Endothelial cell of umbilical vein (primary cell): Measurements from ENCODE around the gene OR7C2. TPM values are rescaled to one million over a fixed set of nuclear protein-coding genes. Genes with fewer than 3 reads are reported as not detected.

Experiments
- BruUV-seq: library from RNA; stranded (reverse); fragments of 400-500 nt; replicated peaks from 2 replicates; lab custom pipeline; 2021; lab: Mats Ljungman, UMichigan
- CTCF ChIA-PET: fragments of 300-600, 350-600 bp; sonication (Branson Sonifier 250); formaldehyde crosslinking; loops from one replicate; lab custom pipeline; 2021; ENCODE audit warnings: antibody characterized with exemption, inconsistent platforms; lab: Charles Lee
- POLR2A ChIA-PET: fragments of 300-600, 350-600 bp; sonication (Branson Sonifier 250); formaldehyde crosslinking; loops from one replicate; lab custom pipeline; 2021; ENCODE audit warnings: antibody characterized with exemption, inconsistent platforms; lab: Charles Lee
- DNase-seq: peaks from one replicate; pipeline ENCODE4 v3.0.0-alpha.2; 2011; ENCODE audit warnings: low read depth, low spot score
- FAIRE-seq: peaks from 2 replicates; lab custom pipeline; 2011; peaks lifted over from hg19 to GRCh38; lab: Jason Lieb, UNC
- H2AFZ ChIP-seq: 2 replicates; pipeline ENCODE4 v1.6.0; 2012; ENCODE audit warnings: low read depth, low read length, control low read depth, inconsistent platforms
- H3K27ac ChIP-seq: 2 replicates; pipeline ENCODE4 v1.5.1; 2011; ENCODE audit warnings: low read depth, mild to moderate bottlenecking, control low read depth, low read length, moderate library complexity; ENCODE audit not compliant: insufficient read depth
- H3K27me3 ChIP-seq, 2 experiments: 2 replicates each; pipeline versions ENCODE4 v1.6.0 to v1.6.1; 2011; ENCODE audit warnings: low read length in 2 of 2, mixed read lengths in 1 of 2; ENCODE audit not compliant: control insufficient read depth in 2 of 2, insufficient read depth in 2 of 2
- H3K36me3 ChIP-seq, 2 experiments: 2 replicates in 1 of 2; 3 replicates in 1 of 2; pipeline ENCODE4 v1.5.1; 2011; ENCODE audit warnings: low read length in 2 of 2, mild to moderate bottlenecking in 1 of 2, moderate library complexity in 1 of 2; ENCODE audit not compliant: control insufficient read depth in 2 of 2, insufficient read depth in 2 of 2; ENCODE audit errors: extremely low read depth in 1 of 2
- H3K4me1 ChIP-seq: 3 replicates; pipeline ENCODE4 v1.5.1; 2011; ENCODE audit warnings: mild to moderate bottlenecking, low read length; ENCODE audit not compliant: control insufficient read depth, insufficient read depth; ENCODE audit errors: extremely low read depth
- H3K4me2 ChIP-seq: 2 replicates; pipeline ENCODE4 v1.6.1; 2011; ENCODE audit warnings: low read length, control low read depth, mixed read lengths; ENCODE audit not compliant: insufficient read depth
- H3K4me3 ChIP-seq, 3 experiments: fragments of 200-600 bp in 1 of 3; sonication (generic), shearing (Covaris generic) in 1 of 3; replicated peaks in 1 of 3; 2 replicates each; pipeline ENCODE4 v1.5.1; 2011 to 2016; ENCODE audit warnings: control low read depth in 3 of 3, low read length in 3 of 3, mild to moderate bottlenecking in 2 of 3, inconsistent platforms in 1 of 3, low read depth in 1 of 3, moderate library complexity in 1 of 3; ENCODE audit not compliant: insufficient read depth in 1 of 3
- H3K79me2 ChIP-seq: 2 replicates; pipeline ENCODE4 v1.6.0; 2012; ENCODE audit warnings: low read length, inconsistent platforms; ENCODE audit not compliant: control insufficient read depth, insufficient read depth
- H3K9ac ChIP-seq: replicated peaks from 2 replicates; pipeline ENCODE3; 2011; ENCODE audit warnings: low read length, control low read depth; ENCODE audit not compliant: insufficient read depth; ENCODE audit errors: extremely low read depth
- H3K9me1 ChIP-seq: replicated peaks from 3 replicates; pipeline ENCODE4 v1.6.0; 2011; ENCODE audit warnings: mild to moderate bottlenecking, low read length; ENCODE audit not compliant: control insufficient read depth, insufficient read depth; ENCODE audit errors: extremely low read depth
- H3K9me3 ChIP-seq: replicated peaks from 2 replicates; pipeline ENCODE4 v1.5.1; 2012; ENCODE audit warnings: low read length, inconsistent platforms; ENCODE audit not compliant: control insufficient read depth, insufficient read depth
- H4K20me1 ChIP-seq: replicated peaks from 2 replicates; pipeline ENCODE3; 2011; ENCODE audit warnings: mild to moderate bottlenecking, low read length; ENCODE audit not compliant: control insufficient read depth, insufficient read depth; ENCODE audit errors: extremely low read depth
- CTCF ChIP-seq, 2 donors: IDR thresholded peaks; 1 replicate in 1 of 2; 2 replicates in 1 of 2; pipeline ENCODE4 v1.5.1; 2011; ENCODE audit warnings: low read length in 2 of 2, mild to moderate bottlenecking in 2 of 2, moderate library complexity in 2 of 2, control low read depth in 1 of 2, inconsistent platforms in 1 of 2, low read depth in 1 of 2; ENCODE audit not compliant: insufficient read depth in 1 of 2; ENCODE audit errors: extremely low read depth in 1 of 2
- EZH2 ChIP-seq: IDR thresholded peaks from 2 replicates; pipeline ENCODE4 v1.6.1; 2012; ENCODE audit warnings: borderline replicate concordance, low read depth, mild to moderate bottlenecking, moderate library complexity, low read length, inconsistent platforms; ENCODE audit not compliant: severe bottlenecking
- FOS ChIP-seq: IDR thresholded peaks from 2 replicates; pipeline ENCODE4 v1.6.1; 2011; ENCODE audit warnings: mild to moderate bottlenecking, low read length, moderate library complexity, borderline replicate concordance; ENCODE audit not compliant: insufficient read depth
- GATA2 ChIP-seq: IDR thresholded peaks from 2 replicates; pipeline ENCODE4 v1.7.0; 2011; ENCODE audit warnings: low read depth, mild to moderate bottlenecking, moderate library complexity, mixed read lengths, low read length; ENCODE audit not compliant: insufficient read length, insufficient read depth
- JUN ChIP-seq: IDR thresholded peaks from 2 replicates; pipeline ENCODE4 v1.6.1; 2011; ENCODE audit warnings: borderline replicate concordance, low read depth; ENCODE audit not compliant: insufficient read length, insufficient read depth
- MAX ChIP-seq: IDR thresholded peaks from 2 replicates; pipeline ENCODE4 v1.6.1; 2011; ENCODE audit not compliant: insufficient read depth, insufficient read length
- MYC ChIP-seq: IDR thresholded peaks from one replicate; pipeline ENCODE4 v1.6.1; 2011; ENCODE audit warnings: mild to moderate bottlenecking, low read depth, low read length
- POLR2A ChIP-seq: IDR thresholded peaks from 2 replicates; pipeline ENCODE4 v1.6.1; 2012; ENCODE audit warnings: low read depth, mild to moderate bottlenecking, control low read depth, low read length
- POLR2AphosphoS5 ChIP-seq: IDR thresholded peaks from 2 replicates; pipeline ENCODE4 v1.6.1; 2012; ENCODE audit warnings: low read depth, mild to moderate bottlenecking, control low read depth, low read length, moderate library complexity; ENCODE audit not compliant: insufficient read depth
- dilution Hi-C: fragments of 300-500 bp; cut with MboI; formaldehyde crosslinking; loops from one replicate; pipeline ENCODE4 v1.15.0; 2019; ENCODE audit warnings: low sequenced_read_pairs; ENCODE audit not compliant: extremely low pct_ligation_motif_present
- intact Hi-C: fragments of 100-400 bp; cut with micrococcal nuclease; formaldehyde crosslinking; loops from one replicate; pipeline ENCODE4 v1.10.0; 2022
- polyA plus RNA-seq, 4 experiments: library from polyadenylated mRNA; depleted of rRNA in 3 of 4; stranded (reverse) in 3 of 4; unstranded in 1 of 4; fragments of >200 nt; gene quantifications; 2 replicates each; pipeline versions ENCODE4 v1.2.1 to v1.2.3, GENCODE V29; 2011 to 2012; ENCODE audit warnings: missing spikeins in 1 of 4
- total RNA-seq: library from RNA; stranded (reverse); gene quantifications from 2 replicates; pipeline ENCODE4 v1.2.3, GENCODE V29; 2021

Gene OR7C2
- total and polyA plus RNA-seq, 2 donors (not counting 3 experiments of a cell fraction or from before 2014, with no cell fraction given), result not detected

DNA sequence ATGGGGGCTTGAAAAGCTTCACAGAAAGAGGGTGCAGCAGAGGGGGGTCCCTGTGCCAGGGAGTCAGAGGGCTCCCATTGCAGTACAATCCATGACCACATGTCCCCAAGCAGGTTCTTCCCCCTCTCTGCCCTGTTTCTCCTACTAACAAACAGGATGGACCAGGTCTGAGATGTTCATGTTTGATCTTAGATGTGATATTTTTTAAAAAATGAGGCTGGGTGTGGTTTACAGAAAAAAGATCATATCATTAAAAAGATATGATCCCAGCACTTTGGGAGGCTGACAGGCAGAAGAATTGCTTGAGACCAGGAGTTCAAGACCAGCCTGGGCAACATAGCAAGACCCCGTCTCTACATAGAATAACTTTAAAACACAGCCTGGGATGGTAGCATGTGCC is 9.1 kb downstream of the OR7C2 start:
- Histone ChIP-seq H3K4me3 (no peak overlapping the region), H3K4me2 (no peak overlapping the region), H3K4me1 (no peaks in the 10 kb centered on the region), H3K27me3 (no peaks in the 10 kb centered on the region), H4K20me1 (no peaks in the 10 kb centered on the region), H3K79me2 (no peaks in the 10 kb centered on the region), H3K9me3 (no peaks in the 10 kb centered on the region), H3K9ac (no peak overlapping the region), H3K27ac (no peak overlapping the region), H2AFZ (no peak overlapping the region), H3K9me1 (no peaks in the 10 kb centered on the region), H3K36me3 (no peaks in the 10 kb centered on the region)
- dilution Hi-C loops, result no loop called here
- TF ChIP-seq MYC, result no peak
- no peak for TF ChIP-seq POLR2AphosphoS5
- no peak for TF ChIP-seq FOS
- no peak for TF ChIP-seq GATA2
- no peak for TF ChIP-seq JUN
- no peak for TF ChIP-seq MAX
- no peak for TF ChIP-seq POLR2A
- no peak for TF ChIP-seq EZH2
- no peak for TF ChIP-seq CTCF (IDR thresholded peaks at IDR 0.05; ENCODE audit: extremely low read depth in 1 of 2, insufficient read depth in 1 of 2, low read depth in 1 of 2, low read length in 2 of 2)
- CTCF ChIA-PET, result interaction anchor here (0.6 kb wide), 1 partner anchor 38 kb away, joined by 3 read pairs; no protein-coding TSS in a partner anchor
- POLR2A ChIA-PET, result no interaction called here
- DNase-seq (no peak), FAIRE-seq (no peak)
- intact Hi-C loops, result no loop called here
- no TSS peak for BruUV-seq
